Measurements from ENCODE around the gene APMAP.

APMAP gene

DNA sequence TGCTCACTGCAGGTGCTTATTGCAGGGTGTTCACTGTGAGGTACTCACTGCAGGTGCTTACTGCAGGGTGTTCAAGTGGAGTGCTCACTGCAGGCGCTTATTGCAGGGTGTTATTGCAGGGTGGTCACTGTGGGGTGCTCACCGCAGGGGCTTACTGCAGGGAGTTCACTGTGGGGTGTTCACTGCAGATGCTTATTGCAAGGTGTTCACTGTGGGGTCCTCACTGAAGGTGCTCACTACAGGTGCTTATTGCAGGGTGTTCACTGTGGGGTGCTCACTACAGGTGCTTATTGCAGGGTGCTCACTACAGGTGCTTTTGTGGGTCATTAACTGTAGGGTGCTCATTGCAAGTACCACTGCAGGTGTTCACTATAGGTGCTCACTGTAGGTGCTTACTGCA is 20.2 kb downstream of the APMAP start:
- Histone ChIP-seq H3K9me3 (ENCODE audit: severe bottlenecking) (no peaks in the 10 kb centered on the region), H3K27me3 (ENCODE audit: insufficient read depth, low read depth, severe bottlenecking) (no peaks in the 10 kb centered on the region), H3K36me3 (peaks cover 83% of the 10 kb centered on the region), H3K4me3 (ENCODE audit: low read depth, low read length) (no peak overlapping the region), H3K27ac (no peak overlapping the region)
- TF ChIP-seq CTCF (IDR thresholded peaks at IDR 0.05; ENCODE audit: low read depth, low read length), result no peak
- no peak for DNase-seq

GRCh38 chr20:24971376-24972101 is 21.0 kb downstream of the APMAP start:
- Histone ChIP-seq H3K27me3 (ENCODE audit: insufficient read depth, low read depth, severe bottlenecking) (no peaks in the 10 kb centered on the region), H3K9me3 (ENCODE audit: severe bottlenecking) (no peaks in the 10 kb centered on the region), H3K27ac (no peak overlapping the region), H3K4me3 (ENCODE audit: low read depth, low read length) (no peak overlapping the region), H3K36me3 (peaks cover 81% of the 10 kb centered on the region)
- no peak for DNase-seq
- no peak for TF ChIP-seq CTCF (IDR thresholded peaks at IDR 0.05; ENCODE audit: low read depth, low read length)

DNA sequence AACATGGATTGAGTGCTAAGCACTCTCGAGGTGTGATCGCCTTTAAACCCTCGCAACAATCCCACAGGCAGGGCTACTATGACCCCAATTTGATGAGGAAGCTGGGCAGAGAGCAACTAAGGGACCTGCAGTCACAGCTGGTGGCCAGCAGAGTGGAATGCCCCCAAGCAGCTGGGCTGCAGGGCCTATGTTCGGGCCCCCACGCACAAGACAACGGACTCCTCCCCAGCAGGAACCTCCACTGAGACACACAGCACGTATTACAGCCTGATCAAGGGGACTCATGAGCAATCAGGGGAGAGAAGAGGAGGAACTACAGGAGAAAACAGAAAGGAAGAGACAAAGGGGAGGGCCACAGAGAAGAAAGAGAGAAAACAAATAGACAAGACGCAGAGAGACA is 21.8 kb downstream of the APMAP start:
- no peaks in the 10 kb centered on the region for H3K27me3 ChIP-seq (ENCODE audit: insufficient read depth, low read depth, severe bottlenecking)
- no peak for TF ChIP-seq CTCF (IDR thresholded peaks at IDR 0.05; ENCODE audit: low read depth, low read length)

GRCh38 chr20:24970030-24970553 is 22.5 kb downstream of the APMAP start:
- Histone ChIP-seq H3K27ac (no peak overlapping the region), H3K4me3 (ENCODE audit: low read depth, low read length) (no peak overlapping the region), H3K27me3 (ENCODE audit: insufficient read depth, low read depth, severe bottlenecking) (no peaks in the 10 kb centered on the region), H3K36me3 (peaks cover 80% of the 10 kb centered on the region), H3K9me3 (ENCODE audit: severe bottlenecking) (no peaks in the 10 kb centered on the region)
- DNase-seq, result no peak
- no peak for TF ChIP-seq CTCF (IDR thresholded peaks at IDR 0.05; ENCODE audit: low read depth, low read length)

More for the DNA sequence above, 21.8 kb downstream of the APMAP start:
- H3K4me3 ChIP-seq (ENCODE audit: low read depth, low read length), result no peak overlapping the region
- no peaks in the 10 kb centered on the region for H3K9me3 ChIP-seq (ENCODE audit: severe bottlenecking)
- DNase-seq, result no peak
- peaks cover 79% of the 10 kb centered on the region for H3K36me3 ChIP-seq
- no peak overlapping the region for H3K27ac ChIP-seq

DNA sequence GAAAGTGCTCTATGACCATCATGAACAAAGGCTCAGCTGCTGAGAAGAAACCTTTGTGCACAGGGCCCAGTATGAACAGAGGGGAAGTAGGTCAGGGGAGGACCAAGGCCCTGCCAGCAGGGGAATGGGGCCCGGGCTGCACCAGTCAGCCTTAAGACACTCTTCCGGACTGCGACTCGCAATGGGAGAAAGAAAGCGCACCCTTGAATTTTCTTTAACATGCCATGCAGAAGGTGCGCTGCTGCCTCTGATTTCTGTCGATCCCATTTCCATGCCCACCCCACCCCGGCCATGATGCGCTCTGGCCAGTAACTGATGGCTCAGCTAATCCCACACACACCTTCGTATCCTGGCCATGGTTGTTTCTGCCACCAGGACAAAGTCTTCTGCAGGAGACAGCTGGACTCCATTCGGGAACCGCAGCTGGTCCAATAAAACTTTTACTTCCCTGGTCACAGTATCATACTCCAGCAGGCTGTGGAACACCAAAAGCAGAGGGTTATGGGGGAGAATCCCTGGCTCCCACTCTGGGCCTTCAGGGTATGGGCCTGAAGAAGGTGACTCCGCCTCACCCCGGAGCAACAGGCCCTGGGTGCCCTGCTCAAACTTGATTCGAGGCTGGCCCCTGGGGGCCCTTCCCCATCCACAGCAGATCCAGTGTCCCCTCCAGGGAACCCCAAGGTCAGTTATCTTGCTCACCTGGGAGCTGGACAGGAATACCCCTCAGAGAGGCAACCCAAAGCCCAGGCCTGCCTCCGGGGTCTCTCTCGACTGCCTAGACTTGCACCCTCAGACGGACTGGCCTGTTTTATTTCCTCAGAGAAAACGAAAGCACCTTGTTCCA is 23.1 kb downstream of the APMAP start:
- Histone ChIP-seq H3K9me3 (ENCODE audit: severe bottlenecking) (no peaks in the 10 kb centered on the region), H3K27ac (no peak overlapping the region), H3K36me3 (peaks cover 73% of the 10 kb centered on the region), H3K27me3 (ENCODE audit: insufficient read depth, low read depth, severe bottlenecking) (no peaks in the 10 kb centered on the region), H3K4me3 (ENCODE audit: low read depth, low read length) (no peak overlapping the region)
- no peak for DNase-seq
- TF ChIP-seq CTCF (IDR thresholded peaks at IDR 0.05; ENCODE audit: low read depth, low read length), result no peak

Measured in WERI-Rb-1 (cell line).